Measurements from ENCODE around the gene DGKH. TPM values are rescaled to one million over a fixed set of nuclear protein-coding genes. Genes with fewer than 3 reads are reported as not detected.

DGKH gene
- total and polyA plus RNA-seq, 9 of the 15 experiments (the other 6 are each of a cell fraction or from before 2014, with no cell fraction given), result 0.38 to 4.4 (median 3.1) TPM

DNA sequence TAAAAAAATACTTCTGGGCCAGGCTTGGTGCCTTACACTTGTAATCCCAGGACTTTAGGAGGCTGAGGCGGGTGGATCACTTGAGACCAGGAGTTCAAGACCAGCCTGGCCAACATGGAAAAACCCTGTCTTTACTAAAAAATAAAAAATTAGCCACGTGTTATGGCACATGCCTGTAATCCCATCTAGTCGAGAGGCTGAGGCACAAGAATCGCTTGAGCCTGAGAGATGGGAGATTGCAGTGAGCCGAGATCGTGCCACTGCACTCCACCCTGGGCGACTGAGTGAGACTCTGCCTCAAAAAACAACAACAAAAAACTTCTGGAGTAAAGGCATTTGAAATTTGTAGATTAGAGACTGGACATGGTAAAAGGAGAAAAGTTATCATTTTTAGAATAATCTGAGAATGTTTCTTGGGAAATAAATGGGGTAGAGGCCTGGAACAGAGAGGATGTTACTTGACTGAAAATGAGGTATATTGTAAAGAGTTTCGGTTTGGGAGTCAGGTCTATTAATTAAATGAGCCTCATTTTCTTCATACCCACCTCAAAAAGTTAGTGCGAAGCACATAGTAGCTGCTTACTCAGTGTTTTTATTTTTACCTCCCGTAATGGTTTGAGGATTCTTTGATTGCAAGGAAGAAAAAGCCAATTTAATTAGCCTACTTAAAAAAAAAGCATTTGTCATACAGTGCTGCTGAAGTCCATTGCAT is 226.1 kb downstream of the DGKH start (continued):
- TF ChIP-seq, protein P1, sequence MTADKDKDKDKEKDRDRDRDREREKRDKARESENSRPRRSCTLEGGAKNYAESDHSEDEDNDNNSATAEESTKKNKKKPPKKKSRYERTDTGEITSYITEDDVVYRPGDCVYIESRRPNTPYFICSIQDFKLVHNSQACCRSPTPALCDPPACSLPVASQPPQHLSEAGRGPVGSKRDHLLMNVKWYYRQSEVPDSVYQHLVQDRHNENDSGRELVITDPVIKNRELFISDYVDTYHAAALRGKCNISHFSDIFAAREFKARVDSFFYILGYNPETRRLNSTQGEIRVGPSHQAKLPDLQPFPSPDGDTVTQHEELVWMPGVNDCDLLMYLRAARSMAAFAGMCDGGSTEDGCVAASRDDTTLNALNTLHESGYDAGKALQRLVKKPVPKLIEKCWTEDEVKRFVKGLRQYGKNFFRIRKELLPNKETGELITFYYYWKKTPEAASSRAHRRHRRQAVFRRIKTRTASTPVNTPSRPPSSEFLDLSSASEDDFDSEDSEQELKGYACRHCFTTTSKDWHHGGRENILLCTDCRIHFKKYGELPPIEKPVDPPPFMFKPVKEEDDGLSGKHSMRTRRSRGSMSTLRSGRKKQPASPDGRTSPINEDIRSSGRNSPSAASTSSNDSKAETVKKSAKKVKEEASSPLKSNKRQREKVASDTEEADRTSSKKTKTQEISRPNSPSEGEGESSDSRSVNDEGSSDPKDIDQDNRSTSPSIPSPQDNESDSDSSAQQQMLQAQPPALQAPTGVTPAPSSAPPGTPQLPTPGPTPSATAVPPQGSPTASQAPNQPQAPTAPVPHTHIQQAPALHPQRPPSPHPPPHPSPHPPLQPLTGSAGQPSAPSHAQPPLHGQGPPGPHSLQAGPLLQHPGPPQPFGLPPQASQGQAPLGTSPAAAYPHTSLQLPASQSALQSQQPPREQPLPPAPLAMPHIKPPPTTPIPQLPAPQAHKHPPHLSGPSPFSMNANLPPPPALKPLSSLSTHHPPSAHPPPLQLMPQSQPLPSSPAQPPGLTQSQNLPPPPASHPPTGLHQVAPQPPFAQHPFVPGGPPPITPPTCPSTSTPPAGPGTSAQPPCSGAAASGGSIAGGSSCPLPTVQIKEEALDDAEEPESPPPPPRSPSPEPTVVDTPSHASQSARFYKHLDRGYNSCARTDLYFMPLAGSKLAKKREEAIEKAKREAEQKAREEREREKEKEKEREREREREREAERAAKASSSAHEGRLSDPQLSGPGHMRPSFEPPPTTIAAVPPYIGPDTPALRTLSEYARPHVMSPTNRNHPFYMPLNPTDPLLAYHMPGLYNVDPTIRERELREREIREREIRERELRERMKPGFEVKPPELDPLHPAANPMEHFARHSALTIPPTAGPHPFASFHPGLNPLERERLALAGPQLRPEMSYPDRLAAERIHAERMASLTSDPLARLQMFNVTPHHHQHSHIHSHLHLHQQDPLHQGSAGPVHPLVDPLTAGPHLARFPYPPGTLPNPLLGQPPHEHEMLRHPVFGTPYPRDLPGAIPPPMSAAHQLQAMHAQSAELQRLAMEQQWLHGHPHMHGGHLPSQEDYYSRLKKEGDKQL (CRISPR knock-in tag; IDR thresholded peaks at IDR 0.05; ENCODE audit: borderline replicate concordance), result no peak
- no peak for TF ChIP-seq MAFF (IDR thresholded peaks at IDR 0.05; ENCODE audit: low read length)
- TF ChIP-seq CBX8 (IDR thresholded peaks at IDR 0.05; ENCODE audit: borderline replicate concordance, extremely low read depth, low read depth, low read length, poor library complexity, severe bottlenecking), result no peak
- no peak for TF ChIP-seq SETDB1 (IDR thresholded peaks at IDR 0.05; ENCODE audit: low read length)
- no peak for TF ChIP-seq ZNF764 (CRISPR knock-in tag; IDR thresholded peaks at IDR 0.05; ENCODE audit: low read depth)
- no peak for TF ChIP-seq XRCC3 (IDR thresholded peaks at IDR 0.05)
- TF ChIP-seq MEF2A (IDR thresholded peaks at IDR 0.05; ENCODE audit: control insufficient read depth, low read depth, low read length), result no peak
- no peak for TF ChIP-seq NUFIP1 (IDR thresholded peaks at IDR 0.05; ENCODE audit: partially characterized antibody)
- TF ChIP-seq BRD9 (IDR thresholded peaks at IDR 0.05; ENCODE audit: low read depth, partially characterized antibody), result no peak
- no peak for TF ChIP-seq POLR2AphosphoS2 (IDR thresholded peaks at IDR 0.05; ENCODE audit: low read length)
- no peak for TF ChIP-seq CSDE1 (IDR thresholded peaks at IDR 0.05)
- TF ChIP-seq JUN (IDR thresholded peaks at IDR 0.05; ENCODE audit: borderline replicate concordance, low read depth, low read length), result no peak
- TF ChIP-seq JUN (CRISPR knock-in tag; IDR thresholded peaks at IDR 0.05; ENCODE audit: borderline replicate concordance), result no peak
- TF ChIP-seq IFI16 (CRISPR knock-in tag; IDR thresholded peaks at IDR 0.05), result no peak
- no peak for TF ChIP-seq ZNF384 (IDR thresholded peaks at IDR 0.05; ENCODE audit: low read depth, low read length)
- TF ChIP-seq ZC3H8 (IDR thresholded peaks at IDR 0.05), result no peak
- TF ChIP-seq, protein P2, sequence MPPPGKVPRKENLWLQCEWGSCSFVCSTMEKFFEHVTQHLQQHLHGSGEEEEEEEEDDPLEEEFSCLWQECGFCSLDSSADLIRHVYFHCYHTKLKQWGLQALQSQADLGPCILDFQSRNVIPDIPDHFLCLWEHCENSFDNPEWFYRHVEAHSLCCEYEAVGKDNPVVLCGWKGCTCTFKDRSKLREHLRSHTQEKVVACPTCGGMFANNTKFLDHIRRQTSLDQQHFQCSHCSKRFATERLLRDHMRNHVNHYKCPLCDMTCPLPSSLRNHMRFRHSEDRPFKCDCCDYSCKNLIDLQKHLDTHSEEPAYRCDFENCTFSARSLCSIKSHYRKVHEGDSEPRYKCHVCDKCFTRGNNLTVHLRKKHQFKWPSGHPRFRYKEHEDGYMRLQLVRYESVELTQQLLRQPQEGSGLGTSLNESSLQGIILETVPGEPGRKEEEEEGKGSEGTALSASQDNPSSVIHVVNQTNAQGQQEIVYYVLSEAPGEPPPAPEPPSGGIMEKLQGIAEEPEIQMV (tag; conservative IDR thresholded peaks at IDR 0.05; ENCODE audit: low read depth), result no peak
- TF ChIP-seq, protein P3, sequence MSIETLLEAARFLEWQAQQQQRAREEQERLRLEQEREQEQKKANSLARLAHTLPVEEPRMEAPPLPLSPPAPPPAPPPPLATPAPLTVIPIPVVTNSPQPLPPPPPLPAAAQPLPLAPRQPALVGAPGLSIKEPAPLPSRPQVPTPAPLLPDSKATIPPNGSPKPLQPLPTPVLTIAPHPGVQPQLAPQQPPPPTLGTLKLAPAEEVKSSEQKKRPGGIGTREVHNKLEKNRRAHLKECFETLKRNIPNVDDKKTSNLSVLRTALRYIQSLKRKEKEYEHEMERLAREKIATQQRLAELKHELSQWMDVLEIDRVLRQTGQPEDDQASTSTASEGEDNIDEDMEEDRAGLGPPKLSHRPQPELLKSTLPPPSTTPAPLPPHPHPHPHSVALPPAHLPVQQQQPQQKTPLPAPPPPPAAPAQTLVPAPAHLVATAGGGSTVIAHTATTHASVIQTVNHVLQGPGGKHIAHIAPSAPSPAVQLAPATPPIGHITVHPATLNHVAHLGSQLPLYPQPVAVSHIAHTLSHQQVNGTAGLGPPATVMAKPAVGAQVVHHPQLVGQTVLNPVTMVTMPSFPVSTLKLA (conservative IDR thresholded peaks at IDR 0.05), result peak; percentile 27 to 47; a peak in 2 of 4 replicates
- TF ChIP-seq ASH1L (IDR thresholded peaks at IDR 0.05; ENCODE audit: borderline replicate concordance, low read depth, partially characterized antibody), result no peak
- peak; percentile 7; the same call in 1 of the 2 replicates for TF ChIP-seq L3MBTL2 (IDR thresholded peaks at IDR 0.05)
- no peak for TF ChIP-seq ATF1 (CRISPR knock-in tag; IDR thresholded peaks at IDR 0.05)
- TF ChIP-seq ATF1 (tag; IDR thresholded peaks at IDR 0.05), result no peak

Measured in K562 (cell line).